Fibroblast of lung (primary cell): ENCODE data around the gene IL4I1. TPM values are rescaled to one million over a fixed set of nuclear protein-coding genes. Genes with fewer than 3 reads are reported as not detected.

Source experiments
- DNase-seq, 2 donors: peaks; one replicate each; pipeline versions ENCODE4 v3.0.0 to v3.0.0-alpha.2; 2010; ENCODE audit warnings: low read depth in 2 of 2
- H2AFZ ChIP-seq: 2 replicates; pipeline ENCODE4 v1.5.1; 2012; ENCODE audit warnings: low read length, control low read depth, inconsistent platforms
- H3K27ac ChIP-seq: 2 replicates; pipeline ENCODE4 v1.5.1; 2011; ENCODE audit warnings: low read length, control low read depth; ENCODE audit not compliant: insufficient read depth
- H3K27me3 ChIP-seq: 2 replicates; pipeline ENCODE4 v1.5.1; 2011; ENCODE audit warnings: mild to moderate bottlenecking, low read length; ENCODE audit not compliant: control insufficient read depth, insufficient read depth
- H3K36me3 ChIP-seq: 2 replicates; pipeline ENCODE4 v1.5.1; 2011; ENCODE audit warnings: low read length; ENCODE audit not compliant: control insufficient read depth, insufficient read depth
- H3K4me1 ChIP-seq: 2 replicates; pipeline ENCODE4 v1.5.1; 2011; ENCODE audit warnings: low read length; ENCODE audit not compliant: control insufficient read depth, insufficient read depth; ENCODE audit errors: extremely low read depth
- H3K4me2 ChIP-seq: 2 replicates; pipeline ENCODE4 v1.5.1; 2011; ENCODE audit warnings: low read length, control low read depth; ENCODE audit not compliant: insufficient read depth; ENCODE audit errors: extremely low read depth
- H3K4me3 ChIP-seq, 4 experiments: fragments of 200-600 bp in 1 of 4; sonication (generic) in 1 of 4; replicated peaks in 1 of 4; 2 replicates each; pipeline ENCODE4 v1.5.1; 2011 to 2016; ENCODE audit warnings: low read length in 4 of 4, low read depth in 3 of 4, mild to moderate bottlenecking in 3 of 4, control low read depth in 2 of 4, inconsistent platforms in 1 of 4, mixed read lengths in 1 of 4; ENCODE audit not compliant: insufficient read depth in 1 of 4; ENCODE audit errors: control extremely low read depth in 1 of 4
- H3K79me2 ChIP-seq: 2 replicates; pipeline ENCODE4 v1.5.1; 2012; ENCODE audit warnings: mild to moderate bottlenecking, low read length, inconsistent platforms; ENCODE audit not compliant: control insufficient read depth, insufficient read depth
- H3K9ac ChIP-seq: 2 replicates; pipeline ENCODE4 v1.5.1; 2011; ENCODE audit warnings: mild to moderate bottlenecking, low read length, control low read depth; ENCODE audit not compliant: insufficient read depth
- H3K9me3 ChIP-seq: 2 replicates; pipeline ENCODE4 v1.5.1; 2012; ENCODE audit warnings: low read depth, low read length; ENCODE audit not compliant: control insufficient read depth, insufficient read depth
- H4K20me1 ChIP-seq: 2 replicates; pipeline ENCODE4 v1.5.1; 2011; ENCODE audit warnings: low read length; ENCODE audit not compliant: control insufficient read depth, insufficient read depth; ENCODE audit errors: extremely low read depth
- EZH2 ChIP-seq: IDR thresholded peaks from 2 replicates; pipeline ENCODE4 v1.5.1; 2012; ENCODE audit warnings: low read length, control low read depth, mild to moderate bottlenecking; ENCODE audit errors: missing control alignments
- polyA plus RNA-seq, 2 donors: library from polyadenylated mRNA; depleted of rRNA in 1 of 2; stranded (reverse) in 1 of 2; unstranded in 1 of 2; fragments of >200 nt; gene quantifications; 2 replicates each; pipeline ENCODE4 v1.2.1, GENCODE V29; 2011 to 2012; ENCODE audit warnings: missing spikeins in 1 of 2
- total RNA-seq: library from RNA; depleted of rRNA; stranded (reverse); fragments of >200 nt; gene quantifications from 2 replicates; pipeline ENCODE4 v1.2.1, GENCODE V29; 2014
- TF ChIP-seq, protein P1 (sequence below), 2 donors: IDR thresholded peaks in 1 of 2; conservative IDR thresholded peaks in 1 of 2; 1 replicate in 1 of 2; 2 replicates in 1 of 2; pipeline ENCODE4 v1.5.1; 2011 to 2012; ENCODE audit warnings: low read length in 2 of 2, control low read depth in 1 of 2, inconsistent platforms in 1 of 2, low read depth in 1 of 2, mild to moderate bottlenecking in 1 of 2

Gene IL4I1
- total and polyA plus RNA-seq, 2 donors (not counting 1 experiment from before 2014, with no cell fraction given), result 0.09 to 1.2 TPM

DNA sequence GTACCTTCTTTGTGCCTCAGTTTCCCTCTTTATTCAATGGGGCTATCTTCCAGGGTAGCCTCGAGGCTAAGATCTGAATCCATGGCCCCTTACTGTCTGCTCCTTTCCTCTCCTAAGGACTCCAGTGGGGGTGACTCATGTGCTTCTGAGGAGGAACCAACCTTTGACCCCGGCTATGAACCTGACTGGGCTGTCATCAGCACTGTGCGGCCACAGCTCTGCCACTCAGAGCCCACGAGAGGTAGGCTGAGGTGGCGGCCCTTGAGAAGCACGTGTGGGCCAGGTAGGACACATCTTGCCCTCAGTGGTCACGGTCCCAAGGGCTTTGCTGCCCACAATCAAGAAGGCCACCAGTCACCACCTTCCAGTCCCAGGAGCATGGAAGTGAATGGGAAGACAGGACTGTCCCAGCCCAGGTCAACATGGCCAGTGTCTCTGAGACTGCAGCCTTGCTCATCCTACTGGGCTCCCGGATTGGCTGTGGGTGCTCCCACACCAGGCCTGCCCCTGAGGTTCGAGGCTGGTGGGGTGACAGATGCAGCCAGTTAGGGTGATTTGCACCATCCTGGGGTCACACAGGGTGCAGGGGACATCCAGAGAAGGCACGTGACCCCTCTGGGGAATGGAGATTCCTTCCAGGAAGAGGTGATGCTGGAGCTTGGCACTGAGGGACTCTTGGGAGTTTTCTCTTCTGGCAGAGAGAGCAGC lies 16.4 kb downstream of the IL4I1 start:
- TF ChIP-seq, protein P1, sequence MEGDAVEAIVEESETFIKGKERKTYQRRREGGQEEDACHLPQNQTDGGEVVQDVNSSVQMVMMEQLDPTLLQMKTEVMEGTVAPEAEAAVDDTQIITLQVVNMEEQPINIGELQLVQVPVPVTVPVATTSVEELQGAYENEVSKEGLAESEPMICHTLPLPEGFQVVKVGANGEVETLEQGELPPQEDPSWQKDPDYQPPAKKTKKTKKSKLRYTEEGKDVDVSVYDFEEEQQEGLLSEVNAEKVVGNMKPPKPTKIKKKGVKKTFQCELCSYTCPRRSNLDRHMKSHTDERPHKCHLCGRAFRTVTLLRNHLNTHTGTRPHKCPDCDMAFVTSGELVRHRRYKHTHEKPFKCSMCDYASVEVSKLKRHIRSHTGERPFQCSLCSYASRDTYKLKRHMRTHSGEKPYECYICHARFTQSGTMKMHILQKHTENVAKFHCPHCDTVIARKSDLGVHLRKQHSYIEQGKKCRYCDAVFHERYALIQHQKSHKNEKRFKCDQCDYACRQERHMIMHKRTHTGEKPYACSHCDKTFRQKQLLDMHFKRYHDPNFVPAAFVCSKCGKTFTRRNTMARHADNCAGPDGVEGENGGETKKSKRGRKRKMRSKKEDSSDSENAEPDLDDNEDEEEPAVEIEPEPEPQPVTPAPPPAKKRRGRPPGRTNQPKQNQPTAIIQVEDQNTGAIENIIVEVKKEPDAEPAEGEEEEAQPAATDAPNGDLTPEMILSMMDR (conservative IDR thresholded peaks at IDR 0.05 in 1 of 2, IDR thresholded peaks at IDR 0.05 in 1 of 2; ENCODE audit: low read depth in 1 of 2, low read length in 2 of 2), result no peak
- TF ChIP-seq EZH2, result no peak
- Histone ChIP-seq H4K20me1 (no peaks in the 10 kb centered on the region), H3K9ac (no peak overlapping the region), H3K4me3 (no peak overlapping the region), H3K4me2 (no peak overlapping the region), H3K36me3 (peaks cover 50% of the 10 kb centered on the region), H3K79me2 (peaks cover 11% of the 10 kb centered on the region), H2AFZ (no peak overlapping the region), H3K27me3 (no peaks in the 10 kb centered on the region), H3K4me1 (peaks cover 4% of the 10 kb centered on the region), H3K9me3 (no peaks in the 10 kb centered on the region), H3K27ac (no peak overlapping the region)
- DNase-seq, result no peak

DNA sequence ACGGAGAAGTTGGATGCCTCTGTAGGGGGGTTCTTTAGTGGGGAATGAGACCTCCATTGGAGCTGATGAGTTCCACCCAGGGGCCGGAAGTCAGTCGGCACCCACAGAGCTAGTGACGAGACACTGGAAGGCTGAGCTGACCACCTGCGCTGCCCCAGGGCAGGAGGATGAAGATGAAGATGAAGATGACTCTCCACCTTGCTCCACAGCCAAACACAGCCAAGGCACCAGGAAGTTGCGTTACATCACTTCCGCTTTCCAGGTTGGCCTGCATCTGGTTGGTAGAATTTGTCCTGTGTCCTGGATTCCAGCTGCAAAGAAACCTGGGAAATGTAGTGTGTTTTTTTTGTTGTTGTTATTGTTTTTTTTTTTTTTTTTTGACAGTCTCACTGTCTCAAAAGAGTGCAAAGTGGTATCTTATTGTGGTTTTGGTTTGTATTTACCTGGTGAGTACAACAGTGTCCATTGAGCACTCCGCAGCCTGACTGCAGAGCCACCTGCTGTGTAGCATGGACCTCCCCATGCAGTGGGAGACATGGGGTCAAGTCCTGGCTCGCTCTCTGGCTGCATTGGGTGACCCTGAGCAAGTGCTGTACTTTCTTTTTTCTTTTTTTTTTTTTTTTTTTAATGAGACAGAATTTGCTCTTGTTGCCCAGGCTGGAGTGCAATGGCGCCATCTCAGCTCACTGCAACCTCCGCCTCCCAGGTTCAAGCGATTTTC lies 17.3 kb downstream of the IL4I1 start:
- Histone ChIP-seq H4K20me1 (no peaks in the 10 kb centered on the region), H3K9ac (no peak overlapping the region), H3K9me3 (no peaks in the 10 kb centered on the region), H3K4me1 (peaks cover 4% of the 10 kb centered on the region), H3K79me2 (peaks cover 20% of the 10 kb centered on the region), H3K36me3 (peaks cover 45% of the 10 kb centered on the region), H2AFZ (no peak overlapping the region), H3K27ac (no peak overlapping the region), H3K27me3 (no peaks in the 10 kb centered on the region), H3K4me2 (no peak overlapping the region), H3K4me3 (no peak overlapping the region)
- DNase-seq, result no peak
- TF ChIP-seq, protein P1 (conservative IDR thresholded peaks at IDR 0.05 in 1 of 2, IDR thresholded peaks at IDR 0.05 in 1 of 2; ENCODE audit: low read depth in 1 of 2, low read length in 2 of 2), result no peak
- no peak for TF ChIP-seq EZH2

DNA sequence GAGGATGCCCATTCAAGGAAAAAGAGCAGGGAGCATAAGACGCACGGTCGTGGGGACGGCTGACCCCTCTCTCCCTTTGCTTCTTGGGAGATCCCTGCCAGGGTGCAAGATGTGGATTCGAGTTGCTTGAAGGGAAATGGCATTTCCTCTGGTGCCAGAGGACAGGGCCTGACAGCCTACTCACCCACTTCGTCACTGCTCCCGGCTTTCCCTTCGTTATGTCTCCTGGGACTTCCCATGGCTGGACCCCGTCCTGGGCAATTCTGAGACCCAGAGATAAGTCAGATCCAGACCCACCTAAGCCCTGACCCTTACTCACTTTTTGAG lies 18.0 kb downstream of the IL4I1 start:
- peak overlapping the region; percentile 98 for H3K9ac ChIP-seq
- peak overlapping the region; percentile 93 for H3K4me2 ChIP-seq
- H4K20me1 ChIP-seq, result no peaks in the 10 kb centered on the region
- H3K4me1 ChIP-seq, result peaks cover 4% of the 10 kb centered on the region
- peaks cover 22% of the 10 kb centered on the region for H3K79me2 ChIP-seq
- no peak overlapping the region for H2AFZ ChIP-seq
- TF ChIP-seq, protein P1 (conservative IDR thresholded peaks at IDR 0.05 in 1 of 2, IDR thresholded peaks at IDR 0.05 in 1 of 2; ENCODE audit: low read depth in 1 of 2, low read length in 2 of 2), result no peak
- TF ChIP-seq EZH2, result no peak
- DNase-seq, result no peak
- H3K27ac ChIP-seq, result peak overlapping the region; percentile 94
- peak overlapping the region; percentile 85 to 98 (median 92) for H3K4me3 ChIP-seq
- H3K9me3 ChIP-seq, result no peaks in the 10 kb centered on the region
- peaks cover 40% of the 10 kb centered on the region for H3K36me3 ChIP-seq
- H3K27me3 ChIP-seq, result no peaks in the 10 kb centered on the region
